Muscle layer of colon (tissue), 2 donors: ENCODE results near the gene ZFYVE21.

Source experiments
- H3K27ac ChIP-seq: one replicate; pipeline ENCODE4 v1.7.0; 2013; ENCODE audit warnings: low read depth, mild to moderate bottlenecking, low read length, moderate library complexity
- H3K27me3 ChIP-seq, 2 donors: one replicate each; pipeline ENCODE4 v1.7.0; 2013; ENCODE audit warnings: low read length in 2 of 2, mild to moderate bottlenecking in 2 of 2; ENCODE audit not compliant: insufficient read depth in 2 of 2, control insufficient read depth in 1 of 2
- H3K36me3 ChIP-seq: one replicate; pipeline ENCODE4 v1.7.0; 2013; ENCODE audit warnings: mild to moderate bottlenecking, low read length; ENCODE audit not compliant: insufficient read depth
- H3K4me1 ChIP-seq: one replicate; pipeline ENCODE4 v1.7.0; 2013; ENCODE audit warnings: mild to moderate bottlenecking, low read length; ENCODE audit not compliant: insufficient read depth
- H3K4me3 ChIP-seq, 2 donors: one replicate each; pipeline ENCODE4 v1.7.0; 2013; ENCODE audit warnings: low read length in 2 of 2, low read depth in 1 of 2, mild to moderate bottlenecking in 1 of 2, moderate library complexity in 1 of 2
- H3K9ac ChIP-seq: one replicate; pipeline ENCODE4 v1.7.0; 2013; ENCODE audit warnings: low read length
- H3K9me3 ChIP-seq: one replicate; pipeline ENCODE4 v1.7.0; 2013; ENCODE audit warnings: mild to moderate bottlenecking, low read length
- donor health status: abdominal sarcoma.
- donor health status: Adenocarcinoma of cecum.

Gene ZFYVE21

DNA sequence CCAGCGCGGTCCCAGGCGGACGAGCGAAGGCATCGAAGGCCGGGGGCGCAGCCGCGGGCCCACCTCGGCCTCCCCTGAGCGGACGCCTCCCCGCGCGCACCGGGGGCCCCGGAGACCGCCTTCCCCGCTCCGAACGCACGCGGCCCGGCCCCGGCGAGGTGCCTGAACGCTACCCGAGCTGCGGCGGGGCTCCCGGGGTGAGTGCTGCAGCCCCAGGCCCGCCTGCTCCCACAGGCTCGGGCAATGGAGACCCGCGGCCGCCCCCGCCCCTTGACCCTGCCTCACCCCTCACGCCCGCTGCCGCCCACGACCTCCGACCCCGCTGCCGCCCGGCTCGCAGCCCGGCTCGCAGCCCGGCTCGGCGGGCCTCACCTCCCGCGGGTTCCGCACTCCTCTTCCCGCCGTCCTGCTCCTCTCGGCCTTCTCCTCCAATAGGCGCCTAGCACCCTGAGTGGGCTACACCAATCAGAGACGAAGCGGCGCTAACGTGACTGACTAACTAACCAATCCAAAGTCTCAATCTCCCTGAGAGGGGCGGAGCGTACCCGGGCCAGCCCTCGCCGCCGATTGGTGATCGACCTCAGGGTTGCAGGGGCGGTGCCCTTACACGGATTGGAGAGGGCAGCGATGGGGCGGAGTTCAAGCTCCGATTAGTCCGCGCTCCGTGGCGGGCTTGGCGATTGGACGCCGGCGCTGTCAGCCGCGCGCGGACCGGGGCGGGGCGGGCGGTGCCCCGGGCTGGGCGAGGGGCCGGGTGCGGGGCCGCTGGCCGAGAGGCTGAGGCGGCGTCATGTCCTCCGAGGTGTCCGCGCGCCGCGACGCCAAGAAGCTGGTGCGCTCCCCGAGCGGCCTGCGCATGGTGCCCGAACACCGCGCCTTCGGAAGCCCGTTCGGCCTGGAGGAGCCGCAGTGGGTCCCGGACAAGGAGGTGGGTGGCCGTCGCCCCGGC is at the start of gene ZFYVE21, which contains the start of gene XRCC3:
Gene ZFYVE21, plus strand, starts transcription at position 759 of the 949 bp plus-strand sequence. Its CDS starts 32 bp downstream, at position 791.
Gene XRCC3, minus strand, starts transcription at position 400 of the 949 bp plus-strand sequence. CDS start 4,364 bp downstream, outside the sequence.
- no peaks in the 10 kb centered on the region for H3K27me3 ChIP-seq
- H3K36me3 ChIP-seq = no peaks in the 10 kb centered on the region
- peak within 1 kb of the TSS; percentile 63 to 74 for H3K4me3 ChIP-seq
- peak within 1 kb of the TSS; percentile 51 for H3K9ac ChIP-seq
- H3K4me1 ChIP-seq = peaks cover 44% of the 10 kb centered on the region
- no peaks in the 10 kb centered on the region for H3K9me3 ChIP-seq
- H3K27ac ChIP-seq = peak within 1 kb of the TSS; percentile 81

DNA sequence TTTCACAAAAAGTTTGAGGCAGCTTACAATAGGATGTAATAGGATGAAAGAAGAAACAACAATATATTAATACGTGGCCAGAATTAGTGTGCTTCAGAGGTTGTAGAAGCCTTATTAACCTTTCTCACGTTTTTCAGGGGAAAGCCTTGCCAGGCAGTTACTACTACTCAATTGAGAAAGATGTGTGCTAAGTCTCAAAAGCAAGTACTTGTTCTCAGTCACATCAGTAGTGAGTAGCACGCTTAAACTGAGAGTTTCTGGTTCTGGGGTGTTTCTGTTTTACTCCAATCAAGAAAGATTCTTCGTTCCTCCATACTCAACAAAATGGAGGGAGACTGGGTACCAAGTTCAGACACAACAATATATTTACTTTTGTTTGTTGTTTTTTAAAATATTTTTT is 47.9 kb upstream of the ZFYVE21 start:
- no peaks in the 10 kb centered on the region for H3K9me3 ChIP-seq
- H3K27me3 ChIP-seq = no peaks in the 10 kb centered on the region
- peaks cover 60% of the 10 kb centered on the region for H3K36me3 ChIP-seq
- H3K9ac ChIP-seq = no peak overlapping the region
- no peak overlapping the region for H3K4me3 ChIP-seq
- H3K4me1 ChIP-seq = no peaks in the 10 kb centered on the region
- no peak overlapping the region for H3K27ac ChIP-seq

- Histone ChIP-seq H3K4me1 (no peaks in the 10 kb centered on the region), H3K27me3 (no peaks in the 10 kb centered on the region), H3K9ac (no peak overlapping the region), H3K27ac (no peak overlapping the region), H3K9me3 (no peaks in the 10 kb centered on the region), H3K4me3 (no peak overlapping the region), H3K36me3 (peaks cover 62% of the 10 kb centered on the region)
Measured at GRCh38 chr14:103668117-103668516, 47.5 kb upstream of the ZFYVE21 start.

DNA sequence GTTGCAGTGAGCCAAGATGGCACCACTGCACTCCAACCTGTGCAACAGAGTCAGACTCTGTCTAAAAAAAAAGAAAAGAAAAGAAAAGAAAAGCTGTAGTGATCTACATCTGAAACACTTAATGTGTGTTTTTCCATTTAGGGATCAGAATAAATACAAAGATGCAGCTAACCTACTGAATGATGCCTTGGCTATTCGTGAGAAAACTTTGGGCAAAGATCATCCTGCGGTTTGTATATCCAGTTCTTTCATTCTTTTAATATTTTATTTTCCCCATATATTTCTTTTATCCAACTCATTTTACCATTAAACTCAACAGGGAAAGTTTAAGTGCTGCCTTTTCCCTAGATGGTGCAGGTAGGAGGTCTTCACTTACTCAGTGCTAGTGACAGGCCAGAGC is 46.2 kb upstream of the ZFYVE21 start:
- no peaks in the 10 kb centered on the region for H3K4me1 ChIP-seq
- H3K27me3 ChIP-seq = no peaks in the 10 kb centered on the region
- no peak overlapping the region for H3K4me3 ChIP-seq
- peaks cover 62% of the 10 kb centered on the region for H3K36me3 ChIP-seq
- H3K9me3 ChIP-seq = no peaks in the 10 kb centered on the region
- no peak overlapping the region for H3K9ac ChIP-seq
- no peak overlapping the region for H3K27ac ChIP-seq

DNA sequence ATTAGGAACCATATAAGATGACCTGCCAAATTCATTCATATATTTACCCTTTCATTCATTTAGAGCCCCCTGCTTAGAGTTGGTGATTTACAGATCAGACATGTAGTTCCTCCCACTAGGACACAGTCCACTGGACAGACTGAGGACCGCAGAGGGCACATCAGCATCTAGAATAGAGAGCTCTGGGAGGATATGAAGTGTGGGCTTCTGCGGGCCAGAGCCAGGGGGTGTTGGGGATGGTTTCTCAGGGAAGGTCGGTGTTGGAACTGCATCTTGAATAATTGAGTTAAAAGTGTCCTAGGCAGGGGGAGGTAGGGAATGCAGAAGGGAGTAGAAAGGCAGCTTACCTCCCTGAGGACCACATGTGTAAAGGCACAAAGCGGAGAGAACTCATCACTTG is 43.7 kb upstream of the ZFYVE21 start:
- H3K36me3 ChIP-seq = peaks cover 75% of the 10 kb centered on the region

DNA sequence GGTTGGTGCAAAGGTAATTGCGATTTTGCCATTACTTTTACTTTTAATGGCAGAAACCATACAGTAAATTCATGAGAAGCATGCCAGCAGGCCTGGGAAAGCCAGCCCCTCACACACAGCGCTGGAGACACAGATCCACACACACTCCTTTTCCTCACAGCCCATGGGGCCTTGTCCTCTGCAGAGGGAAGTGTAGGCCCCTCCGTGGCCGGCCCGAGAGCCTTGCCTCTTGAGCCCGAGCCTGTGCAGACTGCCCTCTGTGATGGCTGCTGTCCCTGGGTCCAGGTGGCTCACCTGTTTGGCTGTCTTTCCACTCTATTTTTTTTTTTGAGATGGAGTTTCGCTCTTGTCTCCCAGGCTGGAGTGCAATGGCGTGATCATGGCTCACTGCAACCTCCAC is 39.7 kb upstream of the ZFYVE21 start:
- Histone ChIP-seq H3K4me3 (no peak overlapping the region), H3K36me3 (peaks cover 90% of the 10 kb centered on the region), H3K27me3 (no peaks in the 10 kb centered on the region), H3K27ac (no peak overlapping the region), H3K9ac (no peak overlapping the region), H3K4me1 (no peaks in the 10 kb centered on the region), H3K9me3 (no peaks in the 10 kb centered on the region)

More for the DNA sequence above, 43.7 kb upstream of the ZFYVE21 start:
- H3K4me1 ChIP-seq = no peaks in the 10 kb centered on the region
- H3K27ac ChIP-seq = no peak overlapping the region
- H3K9ac ChIP-seq = no peak overlapping the region
- no peaks in the 10 kb centered on the region for H3K27me3 ChIP-seq
- H3K9me3 ChIP-seq = no peaks in the 10 kb centered on the region
- H3K4me3 ChIP-seq = no peak overlapping the region

GRCh38 chr14:103676881-103677675 is 38.5 kb upstream of the ZFYVE21 start:
- no peaks in the 10 kb centered on the region for H3K27me3 ChIP-seq
- no peak overlapping the region for H3K9ac ChIP-seq
- H3K36me3 ChIP-seq = peaks cover 88% of the 10 kb centered on the region
- no peak overlapping the region for H3K4me3 ChIP-seq
- no peak overlapping the region for H3K27ac ChIP-seq
- H3K9me3 ChIP-seq = no peaks in the 10 kb centered on the region
- no peaks in the 10 kb centered on the region for H3K4me1 ChIP-seq

GRCh38 chr14:103679351-103679750 is 36.3 kb upstream of the ZFYVE21 start:
- H3K4me3 ChIP-seq = no peak overlapping the region
- no peak overlapping the region for H3K9ac ChIP-seq
- no peak overlapping the region for H3K27ac ChIP-seq
- H3K27me3 ChIP-seq = no peaks in the 10 kb centered on the region
- H3K4me1 ChIP-seq = no peaks in the 10 kb centered on the region
- H3K36me3 ChIP-seq = peaks cover 84% of the 10 kb centered on the region
- H3K9me3 ChIP-seq = no peaks in the 10 kb centered on the region

- Histone ChIP-seq H3K9ac (no peak overlapping the region), H3K9me3 (no peaks in the 10 kb centered on the region), H3K27me3 (no peaks in the 10 kb centered on the region), H3K36me3 (peaks cover 79% of the 10 kb centered on the region), H3K4me1 (no peaks in the 10 kb centered on the region), H3K27ac (no peak overlapping the region), H3K4me3 (no peak overlapping the region)
Measured at GRCh38 chr14:103680491-103681231, 34.9 kb upstream of the ZFYVE21 start.

- Histone ChIP-seq H3K27ac (no peak overlapping the region), H3K4me3 (no peak overlapping the region), H3K9ac (no peak overlapping the region), H3K9me3 (no peaks in the 10 kb centered on the region), H3K27me3 (no peaks in the 10 kb centered on the region), H3K4me1 (no peaks in the 10 kb centered on the region), H3K36me3 (peaks cover 75% of the 10 kb centered on the region)
Measured at GRCh38 chr14:103683139-103683538, 32.5 kb upstream of the ZFYVE21 start.

DNA sequence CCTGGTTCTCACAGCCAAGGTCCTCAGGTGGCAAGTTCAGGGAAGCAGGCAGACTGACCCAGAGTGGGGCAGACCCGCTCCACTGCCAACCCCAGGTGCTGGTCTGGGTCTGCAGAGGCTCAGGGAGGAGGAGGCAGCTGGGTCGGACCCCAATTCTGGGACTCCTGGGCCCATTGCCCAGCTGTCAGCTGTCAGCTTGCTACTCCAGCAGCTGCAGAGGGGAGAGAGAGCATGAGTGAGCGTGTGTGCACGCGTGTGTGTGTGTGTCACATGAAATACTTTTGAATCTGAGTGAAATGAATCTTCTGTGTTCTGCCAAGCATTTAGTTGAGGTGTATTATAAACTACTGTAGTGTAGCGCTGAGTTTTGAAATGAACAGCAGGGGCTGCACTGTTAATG is 31.1 kb upstream of the ZFYVE21 start:
- no peak overlapping the region for H3K9ac ChIP-seq
- no peaks in the 10 kb centered on the region for H3K9me3 ChIP-seq
- H3K4me3 ChIP-seq = no peak overlapping the region
- H3K4me1 ChIP-seq = peaks cover 4% of the 10 kb centered on the region
- H3K27ac ChIP-seq = no peak overlapping the region
- no peaks in the 10 kb centered on the region for H3K27me3 ChIP-seq
- peaks cover 62% of the 10 kb centered on the region for H3K36me3 ChIP-seq
